ENCODE measurements around the gene RNF149. TPM values are rescaled to one million over a fixed set of nuclear protein-coding genes. Genes with fewer than 3 reads are reported as not detected.

Gene RNF149
- total RNA-seq, 1 experiment from 2014 or later: 40.2 TPM

DNA sequence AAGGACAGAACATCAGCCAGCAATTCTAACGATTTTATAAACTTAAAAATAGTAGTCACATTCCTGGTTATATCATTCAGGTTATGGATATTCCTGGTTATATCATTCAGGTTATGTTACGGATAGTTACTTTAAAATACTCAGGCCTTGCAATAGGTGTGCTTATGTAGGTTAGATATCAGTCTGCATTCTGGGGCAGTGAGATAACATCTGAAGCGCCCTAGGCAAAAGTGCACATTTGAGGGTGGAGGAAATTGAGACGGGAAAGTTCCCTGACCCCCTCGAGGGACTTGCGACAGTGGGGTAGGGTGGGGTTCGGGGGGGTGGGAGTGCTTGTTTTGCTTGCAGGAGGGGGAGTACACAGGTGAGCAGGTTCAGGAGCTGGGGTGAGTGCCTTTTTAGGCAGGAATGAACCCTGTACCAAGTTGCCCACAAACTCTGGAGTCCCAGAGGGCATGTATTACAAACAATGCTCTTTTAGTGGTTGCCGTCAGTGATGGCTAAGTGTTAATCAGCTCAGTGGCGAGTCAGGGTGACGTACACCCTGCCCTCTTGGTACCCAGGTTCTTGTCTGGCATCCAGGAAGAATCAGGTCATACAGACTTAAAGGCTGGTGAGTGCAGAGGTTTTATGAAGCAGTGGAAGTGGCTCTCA is 47.0 kb upstream of the RNF149 start:
- Histone ChIP-seq H3K9me3 (ENCODE audit: control insufficient read depth in 1 of 2, insufficient read depth in 1 of 2, low read depth in 1 of 2, low read length in 2 of 2) (no peaks in the 10 kb centered on the region), H3K4me2 (ENCODE audit: low read length) (peak overlapping the region; percentile 38; the same call in 1 of the 2 replicates), H3K27me3 (ENCODE audit: insufficient read depth, low read length) (no peaks in the 10 kb centered on the region), H3K4me3 (replicated peaks in 1 of 2; ENCODE audit: low read depth in 1 of 2, low read length in 2 of 2) (no peak overlapping the region), H3K36me3 (ENCODE audit: control insufficient read depth in 1 of 2, insufficient read depth in 2 of 2, low read length in 2 of 2) (no peaks in the 10 kb centered on the region), H2AFZ (ENCODE audit: low read depth, low read length, poor library complexity, severe bottlenecking) (no peak overlapping the region), H3K9ac (ENCODE audit: low read length) (no peak overlapping the region), H3K79me2 (ENCODE audit: insufficient read depth, low read length) (no peaks in the 10 kb centered on the region), H3K4me1 (ENCODE audit: control insufficient read depth in 1 of 2, insufficient read depth in 2 of 2, low read length in 2 of 2) (peaks cover 25 to 40% of the 10 kb centered on the region in 2 experiments), H4K20me1 (ENCODE audit: insufficient read depth) (no peaks in the 10 kb centered on the region), H3K9me2 (ENCODE audit: insufficient read depth) (no peaks in the 10 kb centered on the region), H3K27ac (ENCODE audit: low read depth, low read length) (no peak overlapping the region)
- no peak for TF ChIP-seq TCF7L2 (IDR thresholded peaks at IDR 0.05; ENCODE audit: borderline replicate concordance, extremely low read depth, insufficient read depth, insufficient read length)
- TF ChIP-seq ATF3 (IDR thresholded peaks at IDR 0.05): no peak
- ChIA-PET RAD21 (ENCODE audit: low non-redundant PET in 1 of 2, low total read pairs in 2 of 2, uncharacterized antibody in 2 of 2, unreplicated experiment in 2 of 2) (no interaction called here), POLR2A (no interaction called here), CTCF (no interaction called here)
- no TSS peak for BruUV-seq (replicated peaks)
- DNase-seq (ENCODE audit: low read depth, low spot score) (no peak), ATAC-seq (no peak)
- intact Hi-C loops (cut with micrococcal nuclease): no loop called here

DNA sequence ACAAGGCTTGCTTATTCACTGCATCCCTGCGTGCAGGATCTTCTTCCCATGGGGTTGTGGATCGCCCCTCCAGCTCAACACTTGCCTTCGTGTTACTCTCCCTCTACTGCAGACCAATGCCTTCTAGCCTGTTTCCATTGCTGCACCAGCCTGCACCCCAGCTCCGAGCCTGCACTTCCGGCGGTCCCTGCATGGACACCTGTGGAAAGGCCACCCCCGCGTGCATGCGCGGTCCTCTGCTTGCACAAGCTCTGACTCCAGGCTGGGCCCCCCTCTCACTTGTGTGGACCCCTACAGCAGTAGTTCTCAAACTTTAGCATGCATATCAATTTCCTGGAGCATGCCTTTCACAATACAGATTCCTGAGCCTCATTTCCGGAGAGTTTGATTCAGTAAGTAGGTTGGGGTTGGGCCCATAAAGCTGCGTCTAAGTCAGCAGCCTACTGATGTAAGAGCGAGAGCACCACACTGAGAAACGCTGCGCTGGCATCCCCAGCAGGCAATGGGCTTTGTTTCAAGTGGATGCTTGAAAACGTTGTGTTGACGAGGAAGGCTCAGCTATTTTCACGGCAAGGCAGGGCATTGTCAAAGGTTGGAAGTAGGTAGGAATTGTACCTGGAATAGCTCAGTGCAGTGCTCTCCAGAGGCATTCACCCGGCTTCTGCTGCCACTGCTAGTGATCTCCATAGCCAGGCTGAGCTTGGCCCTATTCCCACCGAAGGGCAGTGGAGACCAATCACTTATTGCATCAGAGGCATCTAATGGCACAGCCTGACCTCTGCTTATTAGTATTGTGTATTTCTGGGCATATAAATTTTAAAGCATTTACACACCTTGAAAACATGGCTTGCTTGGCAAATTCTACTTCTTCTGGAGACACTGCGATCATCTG is 46.2 kb upstream of the RNF149 start:
- CTCF ChIA-PET: interaction anchor here (2.4 kb wide), 1 partner anchor 12 kb away, joined by 12 read pairs; no protein-coding TSS in a partner anchor
- RAD21 ChIA-PET (ENCODE audit: low non-redundant PET in 1 of 2, low total read pairs in 2 of 2, uncharacterized antibody in 2 of 2, unreplicated experiment in 2 of 2): interaction anchor here in 1 of 2 experiments (0.7 kb wide), 1 partner anchor 64 kb away, joined by 3 read pairs; no protein-coding TSS in a partner anchor

More for the DNA sequence above, 46.2 kb upstream of the RNF149 start:
- Histone ChIP-seq H3K4me2 (ENCODE audit: low read length) (no peak overlapping the region), H2AFZ (ENCODE audit: low read depth, low read length, poor library complexity, severe bottlenecking) (no peak overlapping the region), H3K9ac (ENCODE audit: low read length) (no peak overlapping the region), H3K4me3 (replicated peaks in 1 of 2; ENCODE audit: low read depth in 1 of 2, low read length in 2 of 2) (no peak overlapping the region), H3K9me2 (ENCODE audit: insufficient read depth) (no peaks in the 10 kb centered on the region), H3K4me1 (ENCODE audit: control insufficient read depth in 1 of 2, insufficient read depth in 2 of 2, low read length in 2 of 2) (peaks cover 19 to 32% of the 10 kb centered on the region in 2 experiments), H3K79me2 (ENCODE audit: insufficient read depth, low read length) (no peaks in the 10 kb centered on the region), H3K27me3 (ENCODE audit: insufficient read depth, low read length) (no peaks in the 10 kb centered on the region), H4K20me1 (ENCODE audit: insufficient read depth) (no peaks in the 10 kb centered on the region), H3K27ac (ENCODE audit: low read depth, low read length) (no peak overlapping the region), H3K36me3 (ENCODE audit: control insufficient read depth in 1 of 2, insufficient read depth in 2 of 2, low read length in 2 of 2) (no peaks in the 10 kb centered on the region), H3K9me3 (ENCODE audit: control insufficient read depth in 1 of 2, insufficient read depth in 1 of 2, low read depth in 1 of 2, low read length in 2 of 2) (no peaks in the 10 kb centered on the region)
- TF ChIP-seq ZNF274 (IDR thresholded peaks at IDR 0.05; ENCODE audit: low read depth, low read length): no peak
- no peak for TF ChIP-seq CTCF (IDR thresholded peaks at IDR 0.05 in 2 of 3, conservative IDR thresholded peaks at IDR 0.05 in 1 of 3; ENCODE audit: borderline replicate concordance in 1 of 3, insufficient read depth in 1 of 3, low read depth in 2 of 3, low read length in 2 of 3)
- TF ChIP-seq POLR2A (IDR thresholded peaks at IDR 0.05; ENCODE audit: borderline replicate concordance, extremely low read depth, insufficient read depth, insufficient read length): no peak
- no peak for TF ChIP-seq POLR2AphosphoS5 (IDR thresholded peaks at IDR 0.05; ENCODE audit: low read depth, low read length)
- TF ChIP-seq CBX3 (IDR thresholded peaks at IDR 0.05; ENCODE audit: low read depth): no peak
- no peak for TF ChIP-seq SRF (IDR thresholded peaks at IDR 0.05; ENCODE audit: low read depth)
- no peak for TF ChIP-seq SIN3A (IDR thresholded peaks at IDR 0.05; ENCODE audit: low read depth)
- TF ChIP-seq FOSL1 (IDR thresholded peaks at IDR 0.05; ENCODE audit: low read depth): no peak
- no peak for TF ChIP-seq JUND (IDR thresholded peaks at IDR 0.05)
- TF ChIP-seq YY1 (IDR thresholded peaks at IDR 0.05; ENCODE audit: extremely low read depth, insufficient replicate concordance, low read depth, low read length): no peak
- no peak for TF ChIP-seq MAX (IDR thresholded peaks at IDR 0.05)
- intact Hi-C loops (cut with micrococcal nuclease): no loop called here
- POLR2A ChIA-PET: no interaction called here
- DNase-seq (ENCODE audit: low read depth, low spot score) (no peak), ATAC-seq (no peak)
- no TSS peak for BruUV-seq (replicated peaks)

Data from HCT116 (cell line).